ENCODE measurements around the gene KITLG.
"Not testable (repeated sequence)": the region's sequence is repeated elsewhere in the genome, so short reads cannot be mapped to it uniquely, and the experiment has no call there.

Gene KITLG, protein sequence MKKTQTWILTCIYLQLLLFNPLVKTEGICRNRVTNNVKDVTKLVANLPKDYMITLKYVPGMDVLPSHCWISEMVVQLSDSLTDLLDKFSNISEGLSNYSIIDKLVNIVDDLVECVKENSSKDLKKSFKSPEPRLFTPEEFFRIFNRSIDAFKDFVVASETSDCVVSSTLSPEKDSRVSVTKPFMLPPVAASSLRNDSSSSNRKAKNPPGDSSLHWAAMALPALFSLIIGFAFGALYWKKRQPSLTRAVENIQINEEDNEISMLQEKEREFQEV

DNA sequence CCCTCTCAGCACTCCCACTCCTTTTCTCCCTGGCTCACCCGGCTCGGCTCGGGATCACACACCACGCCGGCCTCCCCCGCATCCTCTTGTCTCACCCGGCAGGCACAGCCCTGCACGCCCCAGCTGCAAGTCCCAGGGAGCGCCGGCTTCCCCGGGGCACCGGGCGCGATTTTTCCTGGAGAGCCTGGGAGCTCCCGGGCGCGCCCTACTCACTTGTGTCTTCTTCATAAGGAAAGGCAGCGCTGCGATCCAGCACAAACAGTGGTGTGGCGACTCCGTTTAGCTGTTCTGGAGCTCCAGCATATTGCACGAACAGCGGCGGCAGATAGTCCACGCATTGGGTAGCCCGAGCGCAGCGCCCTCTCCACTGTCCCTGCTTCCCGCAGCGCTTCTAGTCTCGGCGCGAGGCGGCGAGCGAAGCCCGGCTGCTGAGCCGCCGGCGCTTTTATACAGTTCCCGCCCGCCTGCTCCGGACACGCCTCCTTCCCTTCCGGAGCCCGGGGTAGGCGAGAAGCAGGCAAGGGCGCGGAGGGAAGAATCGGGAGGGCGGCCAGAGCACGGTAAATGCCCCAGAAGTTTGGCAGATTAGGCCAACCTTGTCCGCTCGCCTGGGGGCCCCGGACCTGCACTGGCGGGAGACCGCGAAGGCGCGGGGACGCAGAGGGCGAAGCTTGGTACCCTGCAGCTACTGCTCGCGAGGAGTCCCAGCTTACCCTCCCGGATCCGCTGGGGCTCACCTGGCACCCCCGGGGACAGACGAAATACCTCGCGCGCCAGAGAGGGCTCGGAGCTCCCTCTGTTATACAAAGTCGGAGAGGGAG lies at the start of gene KITLG:
Gene KITLG, minus strand, starts transcription at position 421 of the 821 bp plus-strand sequence. Its CDS starts 193 bp downstream, at position 228.
- no peak for DNase-seq (ENCODE audit: low spot score)

DNA sequence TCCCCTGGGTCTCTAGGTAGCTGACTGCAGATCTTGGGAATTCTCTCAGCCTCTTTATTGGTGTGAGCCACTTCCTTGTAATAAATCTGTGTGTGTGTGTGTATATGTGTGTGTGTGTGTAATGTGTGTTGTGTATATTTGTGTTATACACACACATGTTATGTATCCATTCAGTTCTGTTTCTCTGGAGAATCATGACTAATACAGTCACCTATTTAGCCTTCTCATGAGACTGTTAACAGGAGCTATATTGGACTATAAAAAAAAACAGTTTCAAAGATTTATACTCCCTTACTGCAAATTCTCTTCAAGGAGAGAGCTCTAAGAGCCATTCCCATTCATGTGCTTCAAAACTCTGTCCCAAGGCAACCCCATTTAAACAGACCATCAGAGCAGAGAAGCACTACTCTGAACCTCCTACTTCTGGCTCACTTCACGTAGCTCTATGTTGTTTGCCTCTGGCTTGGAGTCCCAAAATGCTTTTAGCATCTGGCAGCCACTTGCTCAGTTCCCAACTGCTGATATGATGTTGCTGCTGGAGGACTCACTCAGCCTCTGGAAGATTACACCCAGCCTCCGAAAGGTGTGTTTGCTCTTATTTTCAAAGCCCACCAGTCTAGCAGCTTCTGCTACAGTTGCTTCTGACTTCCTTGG lies 48.7 kb upstream of the KITLG start:
- no peak for DNase-seq (ENCODE audit: low spot score)

DNA sequence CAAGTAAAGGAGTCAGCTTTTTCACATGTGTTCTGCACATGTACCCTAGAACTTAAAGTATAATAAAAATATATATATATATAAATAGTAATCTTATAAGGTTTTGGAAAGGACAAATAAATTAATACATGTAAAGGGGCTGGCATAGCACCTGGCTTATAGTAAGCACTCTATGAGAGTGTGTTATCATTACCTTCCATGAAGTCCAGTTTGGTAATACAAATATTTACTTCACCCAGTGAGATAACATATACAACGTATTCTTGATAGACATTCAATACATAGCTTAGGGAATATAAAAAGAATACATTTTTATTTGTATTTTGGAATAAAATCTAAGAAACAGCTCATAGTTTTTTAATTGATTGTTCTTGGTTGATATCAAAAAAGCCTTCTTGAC lies 47.8 kb upstream of the KITLG start:
- DNase-seq (ENCODE audit: low spot score), result not testable (repeated sequence)

DNA sequence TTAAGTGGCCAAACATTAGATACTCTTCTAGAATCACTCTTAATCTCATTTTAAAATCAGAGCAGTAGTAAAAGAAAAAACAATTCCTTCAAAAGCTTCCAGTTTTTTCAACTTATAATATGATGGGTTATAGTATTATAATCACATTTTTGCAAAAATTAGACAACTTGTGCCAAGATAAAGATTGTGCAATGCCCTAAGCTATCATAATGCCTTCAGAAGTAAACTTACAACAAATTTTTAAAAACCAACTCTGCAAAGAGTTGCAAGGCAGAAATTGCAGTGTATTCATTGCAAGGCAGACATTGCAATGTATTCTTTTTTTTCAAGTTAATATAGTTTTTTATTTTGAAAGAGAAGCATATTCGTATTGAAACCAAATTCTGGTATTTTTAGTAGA lies 47.2 kb upstream of the KITLG start:
- no peak for DNase-seq (ENCODE audit: low spot score)

DNA sequence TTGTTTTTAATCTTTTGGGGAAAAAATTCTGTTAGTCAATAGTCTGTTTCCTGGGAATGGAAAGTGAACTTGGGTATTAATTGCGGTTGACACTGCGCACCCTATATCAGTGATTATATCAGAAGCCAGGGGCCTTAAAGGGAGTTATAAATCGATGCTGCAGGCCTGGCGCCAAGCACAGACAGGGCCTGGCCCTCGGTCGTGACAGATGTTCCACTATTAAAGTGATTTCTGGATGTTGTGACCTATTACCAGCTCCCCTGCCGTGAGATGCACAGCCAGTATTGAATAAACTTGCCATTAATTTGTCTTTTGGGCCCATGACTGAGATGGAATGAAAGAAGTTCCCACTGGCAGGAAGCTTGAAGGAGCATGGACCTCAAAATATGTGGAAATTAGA lies 45.1 kb upstream of the KITLG start:
- DNase-seq (ENCODE audit: low spot score), result no peak

DNA sequence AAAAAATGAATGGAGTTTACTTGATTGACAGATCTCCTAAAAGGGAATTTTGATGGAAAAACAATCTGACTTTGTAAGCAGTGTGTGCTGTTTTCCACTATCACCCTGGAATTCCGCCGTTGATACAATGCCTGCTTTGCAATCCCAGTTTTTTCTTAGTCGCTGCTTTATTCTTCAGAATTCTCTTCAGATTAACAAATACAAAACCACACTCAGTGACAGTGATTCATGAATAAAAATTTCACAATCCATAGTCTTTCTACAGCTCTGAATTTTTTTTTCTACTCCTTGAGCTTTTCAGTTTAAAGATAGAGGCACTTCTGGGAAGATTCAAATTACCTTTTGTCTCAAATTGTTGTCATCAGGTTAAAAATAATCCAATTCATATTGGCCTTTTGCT lies 44.6 kb upstream of the KITLG start:
- no peak for DNase-seq (ENCODE audit: low spot score)

DNA sequence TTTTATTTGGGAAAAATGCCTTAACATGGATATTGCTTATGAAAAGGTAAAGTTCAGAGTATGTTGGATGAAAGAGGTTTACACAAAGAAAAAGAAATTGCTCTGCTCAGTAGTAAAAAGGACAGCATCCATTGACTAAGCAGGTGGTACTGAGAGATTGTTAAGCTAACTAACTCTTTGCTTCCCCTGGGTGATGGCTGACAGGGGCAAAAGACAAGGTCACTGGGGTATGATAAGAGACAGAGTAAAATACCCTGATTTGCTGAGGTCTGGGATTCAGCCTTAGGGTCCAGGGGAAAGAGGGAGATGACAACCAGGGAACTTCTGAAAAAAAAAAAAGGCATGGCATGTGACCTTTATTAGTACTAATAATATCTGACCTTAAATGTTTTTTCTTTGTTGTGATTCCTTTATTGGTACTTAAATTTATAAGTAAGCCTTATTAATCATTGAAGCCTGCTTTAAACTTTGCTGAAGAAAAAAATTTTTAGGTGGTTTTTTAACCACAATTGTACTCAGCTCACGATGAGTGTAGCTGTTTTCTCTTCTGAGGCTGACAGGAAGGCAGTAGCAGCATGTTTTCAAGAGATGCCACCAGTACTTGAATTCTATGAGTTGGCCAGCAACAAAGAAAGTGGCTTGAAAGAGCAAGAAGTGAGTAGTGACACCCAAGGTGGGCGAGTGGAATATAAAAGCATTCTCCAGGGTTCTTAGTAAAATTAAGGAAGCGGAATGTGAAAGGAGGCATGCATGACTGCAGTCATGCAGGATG lies 43.7 kb upstream of the KITLG start:
- no peak for DNase-seq (ENCODE audit: low spot score)

DNA sequence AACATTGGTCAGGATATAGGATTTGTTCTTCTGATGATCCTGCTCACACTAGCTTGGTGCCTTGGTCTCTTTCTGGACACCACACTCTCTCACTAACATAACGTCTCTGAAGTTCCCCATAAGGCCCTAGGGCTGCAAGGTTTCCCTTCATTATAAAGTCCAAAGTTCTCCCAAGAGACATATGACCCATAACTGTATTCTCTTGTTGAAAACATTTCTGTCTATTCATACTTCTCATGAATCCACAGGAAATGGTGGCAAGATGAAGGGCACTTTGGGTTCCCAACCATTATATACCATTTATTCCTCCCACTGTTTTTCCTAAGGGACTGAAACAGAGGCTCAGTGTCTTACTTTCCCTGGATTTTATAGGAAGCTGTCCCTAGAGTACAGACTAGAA lies 37.1 kb upstream of the KITLG start:
- no peak for DNase-seq (ENCODE audit: low spot score)

DNA sequence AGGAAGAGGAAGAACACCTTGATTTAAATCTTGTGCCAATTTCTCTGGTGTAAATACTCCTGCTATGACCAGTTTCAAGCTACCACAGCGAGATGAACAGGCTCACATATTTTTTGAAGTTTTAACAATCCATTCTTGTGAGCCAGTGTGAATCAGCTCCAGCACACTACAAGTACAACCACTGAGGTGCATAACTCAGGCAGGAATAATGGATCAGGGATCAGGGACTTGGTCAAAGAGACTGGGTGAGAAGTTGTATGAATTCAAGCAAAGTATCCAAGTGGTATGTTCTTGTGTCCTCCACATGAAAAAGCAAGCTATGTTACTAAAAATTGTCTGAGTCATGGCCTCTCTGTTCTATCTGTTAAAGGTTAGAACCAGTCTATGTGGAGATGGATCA lies 35.2 kb upstream of the KITLG start:
- no peak for DNase-seq (ENCODE audit: low spot score)

DNA sequence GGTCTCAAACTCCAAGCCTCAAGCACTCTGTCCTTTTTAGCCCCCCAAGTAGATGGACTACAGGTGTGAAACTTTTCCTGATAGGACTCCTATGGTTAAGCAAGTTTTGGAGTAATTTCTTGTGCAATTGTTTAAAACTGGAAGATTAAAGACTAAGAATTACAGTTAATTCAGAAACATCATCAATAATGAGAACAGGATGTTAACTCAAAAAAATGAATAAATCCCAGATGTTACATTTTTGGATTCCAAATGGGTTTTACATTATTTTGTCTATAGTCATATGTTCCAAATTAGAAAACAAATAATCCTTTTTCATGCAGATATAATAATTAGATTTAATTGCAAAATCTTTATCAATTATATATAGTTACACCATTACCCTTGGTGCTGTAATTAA lies 24.4 kb upstream of the KITLG start:
- DNase-seq (ENCODE audit: low spot score), result no peak

DNA sequence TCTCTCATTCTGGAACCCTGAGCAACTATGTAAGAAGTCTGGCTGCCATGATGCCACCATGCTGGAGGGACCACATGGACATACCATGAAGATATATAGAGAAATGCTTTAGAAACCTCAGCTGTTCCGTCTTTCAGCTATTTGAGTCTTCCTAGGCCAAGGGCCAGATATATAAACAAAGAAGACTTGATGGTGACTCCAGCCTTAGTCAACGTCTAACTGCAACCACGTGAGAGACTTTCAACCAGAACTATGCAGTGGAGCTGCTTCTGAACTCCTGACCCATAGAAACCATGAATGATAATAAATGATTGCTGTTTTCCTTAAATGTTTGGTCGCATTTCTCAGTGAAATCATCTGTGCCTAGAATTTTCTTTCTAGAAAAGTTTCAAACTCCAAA lies 20.0 kb upstream of the KITLG start:
- DNase-seq (ENCODE audit: low spot score), result no peak

DNA sequence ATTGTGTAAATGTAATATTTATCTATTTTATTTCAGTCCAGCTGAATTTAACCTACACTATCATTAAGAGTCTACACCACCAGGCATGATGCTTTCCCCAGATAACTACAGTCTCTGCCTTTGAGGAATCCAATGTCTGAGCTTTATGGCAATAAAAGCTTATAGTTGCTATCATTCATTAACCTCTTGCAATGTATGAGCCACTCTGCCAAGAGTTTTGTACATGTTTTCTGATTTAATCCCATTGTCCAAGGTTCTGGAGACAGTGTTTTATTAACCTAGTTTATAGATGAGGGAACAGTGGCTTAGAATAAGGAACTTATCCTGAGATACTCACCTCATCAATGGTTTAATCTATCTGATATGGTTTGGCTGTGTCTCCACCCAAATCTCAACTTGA lies 17.1 kb upstream of the KITLG start:
- DNase-seq (ENCODE audit: low spot score), result no peak

DNA sequence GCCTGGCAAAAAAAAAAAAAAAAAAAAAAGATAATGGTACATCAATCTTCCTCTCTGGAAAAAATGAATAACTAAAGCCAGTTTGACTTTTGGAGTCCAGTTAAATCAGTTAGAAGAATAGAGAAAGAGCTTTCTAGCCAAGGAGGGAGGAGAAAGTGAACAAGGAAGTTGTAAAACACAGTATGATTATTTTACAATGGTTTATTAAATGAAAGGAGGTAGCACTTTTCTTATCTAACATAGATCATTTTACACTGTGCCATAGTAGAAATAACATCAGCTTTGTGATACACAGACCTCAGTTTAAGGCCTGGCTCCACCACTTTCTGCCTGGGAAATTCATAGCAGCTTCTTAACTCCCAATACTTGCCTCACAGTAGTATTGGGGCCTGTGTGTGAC lies 15.4 kb upstream of the KITLG start:
- no peak for DNase-seq (ENCODE audit: low spot score)

DNA sequence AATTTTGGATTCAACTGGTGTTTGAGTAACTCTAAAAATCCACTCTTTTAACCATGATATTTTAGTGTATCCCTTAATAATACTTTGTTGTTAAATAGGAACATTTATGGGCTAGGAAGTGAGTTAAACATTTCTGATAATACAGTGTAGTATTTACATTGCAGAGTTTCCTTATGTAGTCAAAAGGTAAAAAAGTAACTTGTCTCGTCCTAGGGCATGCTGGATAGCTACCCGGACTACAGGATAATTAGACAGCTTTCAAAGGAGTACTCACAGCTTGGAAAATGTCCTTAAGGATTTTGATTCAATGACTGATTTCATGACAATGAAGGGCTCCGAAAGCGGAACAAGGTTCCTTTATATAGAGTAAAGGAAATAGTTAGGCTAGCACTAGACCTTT lies 14.5 kb upstream of the KITLG start:
- DNase-seq (ENCODE audit: low spot score), result no peak

DNA sequence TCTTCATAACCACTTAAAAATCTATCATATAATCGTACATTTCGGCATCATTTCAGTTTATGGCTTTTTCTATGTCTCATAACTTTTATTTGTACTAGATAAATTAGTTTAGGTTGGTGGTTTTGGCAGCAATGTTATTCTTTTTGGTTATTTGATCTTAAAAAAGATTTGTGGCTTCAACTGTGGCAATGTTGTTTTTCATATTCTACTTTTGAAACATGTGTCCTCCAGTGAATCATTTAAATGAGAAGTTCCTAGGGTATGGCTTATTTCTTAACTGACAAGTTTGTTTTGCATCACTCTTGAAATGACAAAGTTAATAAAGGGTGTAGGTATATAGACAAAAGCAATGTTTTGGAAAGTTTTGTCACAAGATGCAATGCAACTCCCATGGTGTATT lies 11.1 kb upstream of the KITLG start:
- DNase-seq (ENCODE audit: low spot score), result no peak

DNA sequence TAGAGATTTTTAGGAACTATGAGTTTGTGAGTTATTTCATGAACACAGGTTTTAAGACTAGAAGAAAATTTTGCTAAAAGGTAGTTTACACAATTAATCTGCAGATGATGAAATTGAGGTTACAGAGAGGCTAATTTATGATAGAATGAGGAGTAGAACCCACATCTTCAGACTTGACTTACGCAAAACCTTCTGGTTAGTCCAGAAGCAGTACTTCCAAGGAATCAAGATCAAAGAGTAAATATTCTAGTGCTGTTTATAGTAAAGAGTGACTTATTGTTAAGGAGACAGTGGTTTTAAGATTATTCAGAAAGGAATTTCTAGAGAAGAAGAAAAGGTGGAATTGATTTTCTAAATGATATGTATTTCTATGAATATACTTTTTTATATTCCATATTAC lies 10.6 kb upstream of the KITLG start:
- no peak for DNase-seq (ENCODE audit: low spot score)

DNA sequence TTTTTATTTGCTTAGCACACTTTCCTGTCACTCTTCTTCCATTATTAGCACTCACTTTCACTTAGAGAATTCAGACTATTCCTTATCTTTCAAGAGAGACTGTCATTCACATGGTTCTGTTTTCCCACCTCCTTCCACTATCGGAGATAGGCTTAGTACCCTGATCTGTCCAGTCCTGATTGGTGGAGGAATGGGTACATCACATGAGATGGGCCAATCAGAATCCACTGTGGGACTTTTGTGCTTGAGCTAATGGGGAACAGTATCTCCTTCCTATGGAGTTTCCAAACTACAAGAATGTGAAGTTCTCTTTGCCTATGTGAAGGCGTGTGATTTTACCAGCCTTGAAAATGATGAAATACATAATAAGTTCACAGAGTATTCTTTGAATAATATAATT lies 4.8 kb upstream of the KITLG start:
- DNase-seq (ENCODE audit: low spot score), result no peak

DNA sequence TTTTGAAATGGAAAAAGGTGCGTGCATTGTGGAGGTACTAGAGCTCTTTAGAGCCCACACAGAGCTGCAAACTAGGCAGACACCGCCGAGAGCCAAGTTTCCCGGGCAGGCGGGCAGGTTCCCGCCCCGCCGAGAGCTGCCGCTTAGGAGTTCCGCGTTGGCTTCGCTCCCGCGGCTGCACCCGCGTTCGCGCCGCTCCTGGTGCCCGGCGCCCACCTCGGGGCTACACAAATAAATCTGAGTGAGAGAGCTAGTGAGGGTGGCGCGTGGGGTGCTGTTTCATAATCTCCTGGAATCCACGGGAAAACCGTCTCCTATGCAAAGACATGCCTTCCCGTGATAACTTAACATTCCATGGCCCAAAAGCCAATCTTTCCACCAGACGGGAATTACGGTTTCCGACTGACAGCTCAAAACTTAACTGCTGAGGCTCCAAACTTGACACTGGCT lies 645 bp downstream of the KITLG start:
- DNase-seq (ENCODE audit: low spot score), result no peak

DNA sequence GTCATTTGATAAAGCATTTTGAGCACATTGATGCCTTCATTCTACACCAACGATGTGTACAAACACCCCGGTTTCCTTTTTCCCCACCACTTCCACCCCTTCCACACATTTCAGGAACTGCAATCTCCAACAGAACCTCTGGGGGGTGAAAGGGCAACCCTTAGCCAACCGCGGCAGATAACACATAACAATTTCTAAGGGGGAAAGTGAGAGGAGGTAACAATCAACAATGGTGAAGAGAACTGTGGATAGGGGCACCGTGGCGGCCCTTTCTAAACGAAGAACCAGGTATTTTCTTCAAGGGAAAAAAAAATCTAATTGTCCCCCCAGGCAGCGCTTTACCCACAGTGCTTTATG lies 1.1 kb downstream of the KITLG start:
- no peak for DNase-seq (ENCODE audit: low spot score)

DNA sequence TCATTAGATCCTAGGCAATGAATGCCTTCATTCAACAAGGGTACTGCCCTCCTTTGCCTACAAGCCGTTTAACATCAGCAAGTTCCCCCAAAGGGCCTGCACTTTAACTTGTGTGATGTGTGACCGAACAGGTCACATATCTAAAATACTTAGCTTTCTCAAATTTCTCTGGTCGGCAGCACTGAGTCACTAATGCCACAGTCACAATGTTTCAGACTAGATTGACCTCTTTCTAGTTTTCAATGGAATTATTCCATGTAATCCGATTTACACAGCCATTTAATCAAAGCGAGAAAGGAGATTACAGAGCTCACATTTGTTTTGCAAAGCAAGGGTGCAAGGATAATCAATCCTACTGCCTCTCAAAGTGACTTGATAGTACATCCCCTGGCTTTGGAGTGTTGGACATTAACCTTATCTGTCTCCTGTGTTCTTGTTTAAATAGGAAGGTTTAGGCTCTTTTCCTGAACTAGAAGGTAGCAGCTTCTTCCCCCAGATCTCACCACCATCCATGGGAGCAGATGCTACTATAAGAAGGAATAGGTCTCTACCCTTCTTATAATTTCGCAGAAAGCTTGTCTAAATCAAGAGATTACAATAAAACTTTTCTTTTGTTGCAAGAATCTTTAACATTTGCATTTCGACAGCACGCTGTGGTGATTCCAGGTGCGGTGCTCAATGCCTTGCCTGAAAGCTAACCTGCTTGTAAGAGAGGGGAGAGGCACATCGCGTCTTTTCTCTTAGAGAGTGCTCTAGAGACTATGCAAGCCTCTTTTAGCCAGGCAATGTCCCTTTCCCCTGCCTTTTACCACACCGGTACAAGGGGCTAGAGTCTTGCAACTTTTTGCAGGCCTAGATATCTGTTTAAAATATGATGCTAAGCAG lies 1.8 kb downstream of the KITLG start:
- DNase-seq (ENCODE audit: low spot score), result no peak

DNA sequence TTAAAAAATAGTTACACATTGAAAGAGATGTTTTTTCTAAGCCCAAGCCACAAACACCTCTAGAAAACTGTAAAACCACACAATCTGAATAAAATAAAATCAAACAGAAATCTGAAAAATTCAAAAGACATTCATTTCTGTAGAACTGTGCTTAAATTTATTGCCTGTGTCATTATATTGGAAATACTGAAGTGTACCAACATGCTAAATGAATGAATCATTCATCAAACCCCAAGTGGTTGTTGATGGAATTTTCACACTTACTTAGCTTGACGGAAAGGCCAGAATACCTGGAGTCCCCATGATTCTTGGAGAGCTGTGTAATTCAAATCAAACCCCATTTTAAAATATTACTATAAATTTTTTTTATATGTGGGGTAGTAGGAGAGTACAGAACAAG lies 2.7 kb downstream of the KITLG start:
- DNase-seq (ENCODE audit: low spot score), result no peak

All from pons (tissue), 1 donor.